Sigmoid colon (tissue), 7 donors: ENCODE results near the gene ZNF189. TPM values are rescaled to one million over a fixed set of nuclear protein-coding genes. Genes with fewer than 3 reads are reported as not detected.

ENCODE experiments used
- DNase-seq: peaks from one replicate; pipeline ENCODE4 v3.0.0-alpha.2; 2019
- H3K27ac ChIP-seq, 4 donors: fragments of 200-600 bp; sonication (generic); one replicate each; pipeline ENCODE4 v1.5.1; 2016 to 2019; ENCODE audit warnings: mild to moderate bottlenecking in 1 of 4
- H3K27me3 ChIP-seq, 3 donors: fragments of 200-600 bp; sonication (generic); one replicate each; pipeline ENCODE4 v1.5.1; 2019; ENCODE audit warnings: mild to moderate bottlenecking in 1 of 3
- H3K36me3 ChIP-seq, 4 donors: fragments of 200-600 bp; sonication (generic); one replicate each; pipeline ENCODE4 v1.5.1; 2016 to 2019
- H3K4me1 ChIP-seq, 4 donors: fragments of 200-600 bp; sonication (generic); one replicate each; pipeline ENCODE4 v1.5.1; 2017 to 2019
- H3K4me3 ChIP-seq, 4 donors: fragments of 200-600 bp; sonication (generic); one replicate each; pipeline ENCODE4 v1.5.1; 2017 to 2019; ENCODE audit warnings: mild to moderate bottlenecking in 2 of 4, moderate library complexity in 1 of 4
- H3K9me3 ChIP-seq, 4 donors: fragments of 200-600 bp in 3 of 4; sonication (generic) in 3 of 4; one replicate each; pipeline versions ENCODE4 v1.5.1 to v1.6.1; 2013 to 2019
- CTCF ChIP-seq, 4 experiments: fragments of 450-650 bp in 3 of 4; fragments of 200-600 bp in 1 of 4; IDR thresholded peaks; one replicate each; pipeline ENCODE4 v1.5.1; 2016 to 2019; ENCODE audit warnings: antibody characterized with exemption in 4 of 4, mild to moderate bottlenecking in 3 of 4, moderate library complexity in 2 of 4
- EP300 ChIP-seq, 4 donors: sonication (generic); formaldehyde crosslinking; IDR thresholded peaks; one replicate each; pipeline ENCODE4 v1.6.1; 2017; ENCODE audit warnings: antibody characterized with exemption in 4 of 4
- POLR2A ChIP-seq, 2 donors: fragments of 450-650 bp; IDR thresholded peaks; one replicate each; pipeline ENCODE4 v1.6.1; 2016; ENCODE audit warnings: antibody characterized with exemption in 2 of 2, mild to moderate bottlenecking in 2 of 2, moderate library complexity in 2 of 2
- POLR2AphosphoS5 ChIP-seq, 4 donors: sonication (generic); formaldehyde crosslinking; IDR thresholded peaks; one replicate each; pipeline ENCODE4 v1.6.1; 2017; ENCODE audit warnings: antibody characterized with exemption in 4 of 4
- whole genome bisulfite sequencing, 2 donors: extraction: QIAGEN DNeasy Blood & Tissue Kit; methylation state at CpG; one replicate each; pipeline ENCODE4 v1.1.7; 2013; 5-methylcytosine and 5-hydroxymethylcytosine counted together
- intact Hi-C: fragments of 100-400 bp; cut with DNase I; formaldehyde crosslinking; loops from one replicate; pipeline ENCODE4 v1.15.1; 2023
- polyA plus RNA-seq, 3 donors: library from polyadenylated mRNA; stranded (reverse); fragments of 200-250 nt; gene quantifications; one replicate each; pipeline ENCODE4 v1.2.3, GENCODE V29; 2013
- small RNA-seq, 3 donors: library from RNA; depleted of rRNA; stranded (forward); fragments of <200 nt; gene quantifications; one replicate each; pipeline ENCODE3, GENCODE V24; 2016
- total RNA-seq, 4 donors: library from RNA; depleted of rRNA; stranded (reverse); fragments of >200 nt; gene quantifications; one replicate each; pipeline ENCODE4 v1.1.0, GENCODE V29; 2016
- donor health status: healthy with polysubstance abuse.
- donor health status: Bipolar disorder and iron deficiency.
- donor health status: healthy.

ZNF189 gene
- total and polyA plus RNA-seq, 7 donors = 5.3 to 26.0 (median 21.2) TPM

DNA sequence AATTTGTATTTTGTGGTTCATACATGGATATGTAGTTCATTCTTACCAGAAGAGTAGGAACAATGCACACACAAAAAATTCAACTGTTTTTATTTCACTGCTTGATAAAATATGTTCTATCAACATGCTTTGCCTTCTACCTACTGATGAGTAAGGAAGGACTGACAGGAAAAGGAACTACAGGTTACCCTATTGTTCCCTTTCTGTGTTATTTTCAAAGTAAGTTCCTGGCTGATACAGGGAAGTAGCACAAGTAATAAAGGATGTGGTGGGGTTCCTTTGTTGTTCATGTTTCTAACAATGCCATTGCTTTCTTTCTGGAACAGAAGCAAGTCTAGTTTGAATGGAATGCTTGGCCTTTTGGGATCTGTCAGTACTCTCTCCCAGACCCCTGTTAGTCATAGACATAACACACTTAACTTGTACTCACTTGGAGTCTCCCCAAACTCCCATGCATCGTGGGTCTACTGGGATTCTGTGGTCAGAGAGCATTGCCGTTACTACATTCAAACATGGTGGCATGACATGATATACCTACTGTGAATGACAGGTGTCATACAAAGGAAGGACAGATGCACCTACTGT is 57.1 kb downstream of the ZNF189 start:
- Histone ChIP-seq H3K4me1 (no peaks in the 10 kb centered on the region), H3K9me3 (no peaks in the 10 kb centered on the region), H3K36me3 (no peaks in the 10 kb centered on the region), H3K4me3 (no peak overlapping the region), H3K27ac (no peak overlapping the region), H3K27me3 (no peaks in the 10 kb centered on the region)
- TF ChIP-seq POLR2A (IDR thresholded peaks at IDR 0.05) (no peak), POLR2AphosphoS5 (IDR thresholded peaks at IDR 0.05) (no peak), EP300 (IDR thresholded peaks at IDR 0.05) (no peak), CTCF (IDR thresholded peaks at IDR 0.05) (no peak)
- DNase-seq = no peak
- intact Hi-C loops = no loop called here
- WGBS, 2 donors = 84% methylated on average over 2 of the region's 2 CpGs

DNA sequence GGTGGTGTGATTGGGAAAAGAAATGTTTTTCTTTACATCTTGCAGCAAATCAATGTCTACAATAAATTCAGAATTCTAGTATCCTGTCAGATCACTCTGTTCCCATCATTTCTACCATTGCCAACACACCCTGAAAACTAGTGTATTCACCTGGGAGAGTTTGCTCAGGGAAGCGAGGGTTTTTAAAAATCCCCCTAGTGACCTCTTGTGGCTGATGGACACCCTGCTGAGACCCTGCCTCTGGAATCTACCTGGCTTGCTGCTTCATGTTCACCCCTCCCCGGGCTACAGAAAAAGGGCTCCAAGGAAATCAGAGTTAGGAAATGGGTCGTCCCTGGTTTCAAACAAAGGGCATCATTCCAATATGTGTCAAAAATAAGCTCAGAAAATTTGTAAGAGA is 58.4 kb downstream of the ZNF189 start:
- 49 to 59% methylated on average over 3 of the region's 3 CpGs for WGBS, 2 donors
- intact Hi-C loops = no loop called here
- Histone ChIP-seq H3K27ac (no peak overlapping the region), H3K9me3 (no peaks in the 10 kb centered on the region), H3K36me3 (no peaks in the 10 kb centered on the region), H3K27me3 (no peaks in the 10 kb centered on the region), H3K4me3 (no peak overlapping the region), H3K4me1 (no peaks in the 10 kb centered on the region)
- no peak for DNase-seq
- TF ChIP-seq EP300 (IDR thresholded peaks at IDR 0.05) (no peak), CTCF (IDR thresholded peaks at IDR 0.05) (no peak), POLR2A (IDR thresholded peaks at IDR 0.05) (no peak), POLR2AphosphoS5 (IDR thresholded peaks at IDR 0.05) (no peak)

GRCh38 chr9:101458963-101459631 is 60.4 kb downstream of the ZNF189 start:
- H3K36me3 ChIP-seq = no peaks in the 10 kb centered on the region
- no peaks in the 10 kb centered on the region for H3K9me3 ChIP-seq
- DNase-seq = no peak
- no peak overlapping the region for H3K27ac ChIP-seq
- H3K4me3 ChIP-seq = no peak overlapping the region
- H3K27me3 ChIP-seq = no peaks in the 10 kb centered on the region
- 36 to 42% methylated on average over 9 of the region's 9 CpGs for WGBS, 2 donors
- H3K4me1 ChIP-seq = no peaks in the 10 kb centered on the region
- TF ChIP-seq EP300 (IDR thresholded peaks at IDR 0.05) (no peak), CTCF (IDR thresholded peaks at IDR 0.05) (peak; percentile 50 to 68 (median 58)), POLR2A (IDR thresholded peaks at IDR 0.05) (no peak)
- intact Hi-C loops = loop anchor here (1.0 kb wide), 1 partner anchor 71 kb away; no protein-coding TSS in a partner anchor

Small RNA genes within 50 kb of the gene (small RNA-seq; reads per million reads assigned to genes)
- 0 reads per million in 3 donors for gene AL353621.2

Other genes with a start within 250 kb of the ZNF189 start
- gene BAAT, start 13.8 kb upstream of the ZNF189 start, total RNA-seq = not detected
- under 1 TPM in 1 of 3 donors, not detected in 2; 0.60 TPM for gene BAAT, start 13.8 kb upstream of the ZNF189 start, polyA plus RNA-seq
- 10 to 100 TPM; 10.0 to 15.3 (median 12.3) TPM for gene MRPL50, start 233 bp upstream of the ZNF189 start, total RNA-seq
- gene MRPL50, start 233 bp upstream of the ZNF189 start, polyA plus RNA-seq = 1 to 10 TPM; 5.4 to 9.0 (median 9.0) TPM
- gene ALDOB, start 36.9 kb downstream of the ZNF189 start, total RNA-seq = under 1 TPM in 2 of 4 donors, not detected in 2; 0.82 to 0.83 TPM
- 10 to 100 TPM in 1 of 3 donors, 1 to 10 TPM in 2; 1.1 to 40.5 (median 9.6) TPM for gene ALDOB, start 36.9 kb downstream of the ZNF189 start, polyA plus RNA-seq
- gene RNF20, start 135.0 kb downstream of the ZNF189 start, total RNA-seq = 10 to 100 TPM; 27.2 to 47.1 (median 27.6) TPM
- gene RNF20, start 135.0 kb downstream of the ZNF189 start, polyA plus RNA-seq = 10 to 100 TPM in 2 of 3 donors, 1 to 10 TPM in 1; 8.4 to 18.1 (median 11.8) TPM
- not detected for gene PPP3R2, start 196.1 kb downstream of the ZNF189 start, total RNA-seq
- under 1 TPM in 1 of 3 donors, not detected in 2; 0.01 TPM for gene PPP3R2, start 196.1 kb downstream of the ZNF189 start, polyA plus RNA-seq